Measurements from ENCODE around the gene SPHK2.

DNA sequence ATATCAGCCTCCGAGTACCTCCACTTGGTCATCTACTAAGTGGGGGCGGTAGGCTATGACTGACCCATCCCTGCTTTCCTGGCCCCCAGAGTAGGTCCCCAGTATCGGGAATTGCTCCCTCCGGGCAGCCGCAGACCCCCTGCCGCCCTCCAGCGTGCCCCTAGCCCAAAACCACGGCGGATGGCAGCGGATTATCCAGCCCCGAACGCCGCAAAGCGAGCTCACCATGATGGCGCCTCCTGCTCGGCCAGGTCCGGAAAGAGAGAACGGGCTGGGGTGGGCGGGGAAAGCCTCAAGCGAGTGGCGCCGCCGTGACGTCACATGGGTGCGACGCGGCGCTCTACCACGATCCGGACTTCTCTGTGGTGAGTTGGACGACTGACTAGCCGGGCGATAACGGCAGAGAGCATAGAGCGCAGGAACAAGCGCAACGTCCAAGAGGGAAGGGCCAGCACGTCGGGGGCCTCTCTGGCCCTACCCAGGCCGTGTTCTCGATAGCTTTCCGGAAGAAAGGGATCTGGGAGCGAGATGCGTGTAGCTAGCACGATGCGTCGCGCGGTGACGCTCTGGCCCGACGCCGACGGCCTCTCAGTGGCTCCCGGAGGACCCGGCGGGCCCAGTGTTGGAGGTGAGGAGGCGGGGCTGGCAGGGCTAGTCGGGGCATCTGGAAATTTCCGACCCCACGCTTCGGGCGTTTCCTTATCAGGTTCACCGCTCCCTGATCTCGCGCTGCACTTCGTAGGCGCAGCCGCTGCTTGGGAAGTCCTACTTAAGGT lies at the start of gene SPHK2, which contains the start of gene RPL18:
- TF ChIP-seq CTCF (IDR thresholded peaks at IDR 0.05) (peak in 2 of 3 donors; percentile 33), POLR2A (IDR thresholded peaks at IDR 0.05) (peak; percentile 91), EP300 (IDR thresholded peaks at IDR 0.05) (peak; percentile 70)

All from ovary (tissue), 3 donors.